ENCODE results near the gene PTPRD.
"Not testable (repeated sequence)": the region's sequence is repeated elsewhere in the genome, so short reads cannot be mapped to it uniquely, and the experiment has no call there.

The PTPRD gene

DNA sequence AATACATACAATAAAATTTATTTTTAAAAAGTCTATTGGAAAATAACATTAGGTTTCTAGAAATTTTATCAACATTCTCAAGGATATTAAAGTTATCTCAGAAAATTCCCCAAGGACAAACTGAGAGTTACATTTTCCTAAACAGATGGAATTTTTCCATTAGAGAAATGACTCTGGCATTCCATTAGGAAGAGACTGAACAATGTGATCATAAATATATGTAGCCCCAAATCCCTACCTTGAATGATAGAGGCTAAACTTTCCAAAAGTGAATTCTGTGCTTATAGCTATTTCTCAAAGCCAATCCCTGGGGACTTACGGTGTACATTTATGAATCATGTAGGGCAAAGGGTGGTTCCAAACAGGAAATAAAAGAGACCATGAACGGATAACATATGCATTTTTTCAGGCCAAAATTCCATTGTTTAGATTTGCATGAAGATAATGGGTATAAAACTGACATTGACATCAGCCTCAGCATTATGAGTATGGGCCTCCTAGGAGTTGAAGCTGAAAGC is 1632.2 kb downstream of the PTPRD start:
- DNase-seq (ENCODE audit: low spot score), result no peak

DNA sequence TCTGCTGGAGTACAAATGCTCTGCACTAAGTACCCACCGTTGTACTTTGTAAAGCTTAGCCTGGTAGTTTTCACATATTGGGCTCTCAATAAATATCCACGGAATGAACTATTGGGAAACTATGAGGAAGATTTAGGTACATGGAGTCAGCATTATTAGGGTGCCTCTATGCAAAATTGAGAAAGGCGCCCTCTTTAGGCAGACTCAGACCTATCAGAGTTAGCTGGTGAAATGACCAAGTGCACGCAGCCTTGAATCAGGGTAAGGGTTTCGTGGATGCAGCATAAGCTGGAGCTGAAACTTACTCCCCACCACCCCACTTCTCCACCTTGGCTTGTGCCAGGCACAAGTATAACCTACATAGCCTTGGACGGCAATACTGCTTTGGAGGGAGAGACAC is 1634.5 kb downstream of the PTPRD start:
- no peak for DNase-seq (ENCODE audit: low spot score)

DNA sequence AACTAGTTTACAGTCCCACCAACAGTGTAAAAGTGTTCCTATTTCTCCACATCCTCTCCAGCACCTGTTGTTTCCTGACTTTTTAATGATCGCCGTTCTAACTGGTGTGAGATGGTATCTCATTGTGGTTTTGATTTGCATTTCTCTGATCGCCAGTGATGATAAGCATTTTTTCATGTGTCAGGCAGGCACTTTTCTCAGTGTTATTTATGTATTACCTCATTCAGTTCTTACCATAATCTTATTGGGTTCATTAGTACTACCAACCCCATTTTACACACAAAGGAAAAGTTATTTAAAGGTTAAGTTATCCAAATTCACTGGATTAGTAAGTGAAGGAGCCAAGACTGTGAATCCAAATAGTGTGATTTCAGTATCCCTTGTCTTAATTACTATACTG is 1644.5 kb downstream of the PTPRD start:
- not testable (repeated sequence) for DNase-seq (ENCODE audit: low spot score)

DNA sequence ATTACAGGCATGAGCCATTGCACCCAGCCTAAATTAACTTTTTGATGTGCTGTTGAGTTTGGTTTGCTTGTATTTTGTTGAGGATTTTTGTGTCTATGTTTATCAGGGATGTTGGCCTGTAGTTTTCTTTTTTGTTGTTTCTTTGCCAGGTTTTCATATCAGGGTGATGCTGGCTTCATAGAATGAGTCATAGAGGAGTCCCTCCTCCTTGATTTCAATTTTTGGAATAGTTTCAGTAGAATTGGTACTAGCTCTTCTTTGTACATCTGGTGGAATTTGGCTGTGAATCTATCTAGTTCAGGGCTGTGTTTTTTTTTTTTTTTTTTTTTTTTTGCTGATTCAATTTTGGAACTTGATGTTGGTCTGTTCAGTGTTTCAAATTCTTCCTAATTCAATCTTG is 1648.9 kb downstream of the PTPRD start:
- DNase-seq (ENCODE audit: low spot score), result no peak

DNA sequence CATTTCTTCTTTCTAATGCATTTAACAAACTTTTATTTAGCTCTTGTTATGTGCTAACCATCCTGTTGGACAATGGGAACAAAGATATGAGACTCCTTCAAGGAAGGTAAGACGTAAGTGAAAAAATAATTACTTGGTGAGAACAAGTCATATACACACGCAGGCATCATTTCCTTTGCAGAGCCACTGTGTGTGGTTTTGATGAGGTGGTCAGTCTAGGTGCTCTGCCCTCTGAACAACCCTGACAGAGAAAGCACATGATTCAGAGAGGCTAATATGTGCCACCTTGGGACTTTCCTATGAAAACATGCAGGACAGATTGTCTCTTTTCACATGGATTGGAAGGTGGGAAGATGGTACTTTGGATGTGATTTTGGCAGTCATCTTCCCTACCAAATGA is 1650.7 kb downstream of the PTPRD start:
- DNase-seq (ENCODE audit: low spot score), result no peak

DNA sequence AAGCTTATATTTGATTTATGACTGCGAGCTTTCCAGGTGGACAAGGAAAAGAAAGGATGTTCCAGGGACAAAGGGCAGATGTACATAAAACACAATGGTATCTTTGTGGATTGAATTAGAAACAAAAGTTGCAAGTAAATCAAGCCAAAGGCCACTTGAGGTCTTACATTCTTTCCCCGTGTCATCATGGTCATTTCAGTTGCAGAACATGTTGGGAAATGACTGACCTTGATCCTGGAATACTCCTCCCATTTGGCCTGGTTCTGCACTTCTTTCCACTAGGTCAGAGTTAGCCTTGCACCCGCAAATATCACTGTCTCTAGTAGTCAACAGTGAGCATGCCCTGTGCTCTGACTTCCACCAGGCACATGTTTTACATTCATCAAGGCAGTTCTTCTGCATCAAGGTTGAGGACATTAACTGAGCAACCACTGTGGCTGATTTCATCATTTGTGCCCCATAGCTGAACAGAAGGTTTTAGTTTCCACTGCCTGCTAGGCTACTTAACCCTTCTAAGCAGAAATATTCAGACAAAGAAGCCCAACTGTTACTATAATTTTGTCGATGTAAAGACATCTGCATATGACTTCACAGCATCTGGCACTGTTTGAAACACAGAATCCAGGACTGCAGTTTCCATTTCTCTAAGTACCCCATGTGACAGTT is 1651.5 kb downstream of the PTPRD start:
- DNase-seq (ENCODE audit: low spot score), result no peak

DNA sequence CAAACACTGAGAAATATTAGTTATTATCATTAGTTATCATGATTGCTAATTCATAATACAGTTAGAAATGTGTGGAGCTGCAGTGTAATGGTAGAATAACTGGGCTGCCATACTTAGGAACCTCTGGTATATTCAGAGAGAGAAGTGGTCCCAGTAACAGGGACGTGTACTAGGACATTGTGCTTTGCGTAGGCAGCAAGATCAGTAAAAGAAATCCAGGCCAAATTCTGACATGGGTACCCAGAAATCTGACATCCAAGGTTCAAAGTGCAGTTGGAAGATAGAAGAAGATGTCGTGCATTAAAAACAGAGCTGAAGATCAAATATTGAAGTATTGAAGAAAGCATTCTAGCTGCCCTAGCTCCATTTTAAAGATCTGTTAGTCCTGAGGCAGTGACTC is 1652.5 kb downstream of the PTPRD start:
- DNase-seq (ENCODE audit: low spot score), result no peak

DNA sequence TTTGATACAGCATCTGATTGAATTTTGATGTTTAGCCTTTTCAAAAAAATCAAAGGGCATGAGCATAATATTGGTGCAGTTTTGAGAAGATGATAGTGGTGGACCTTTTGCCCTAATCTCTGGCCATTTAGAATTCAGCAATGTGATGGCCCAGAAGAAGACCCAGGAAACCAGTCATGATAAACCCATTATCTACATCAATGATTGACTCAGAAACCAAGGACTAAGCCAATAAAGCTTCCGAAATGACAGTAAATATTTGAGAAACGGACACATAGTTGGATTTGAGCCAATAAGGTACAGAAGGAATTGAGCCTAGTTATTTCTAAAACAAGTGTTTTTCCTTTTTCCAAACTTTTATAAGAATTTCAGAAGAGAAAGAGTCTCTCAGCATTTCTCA is 1654.4 kb downstream of the PTPRD start:
- no peak for DNase-seq (ENCODE audit: low spot score)

DNA sequence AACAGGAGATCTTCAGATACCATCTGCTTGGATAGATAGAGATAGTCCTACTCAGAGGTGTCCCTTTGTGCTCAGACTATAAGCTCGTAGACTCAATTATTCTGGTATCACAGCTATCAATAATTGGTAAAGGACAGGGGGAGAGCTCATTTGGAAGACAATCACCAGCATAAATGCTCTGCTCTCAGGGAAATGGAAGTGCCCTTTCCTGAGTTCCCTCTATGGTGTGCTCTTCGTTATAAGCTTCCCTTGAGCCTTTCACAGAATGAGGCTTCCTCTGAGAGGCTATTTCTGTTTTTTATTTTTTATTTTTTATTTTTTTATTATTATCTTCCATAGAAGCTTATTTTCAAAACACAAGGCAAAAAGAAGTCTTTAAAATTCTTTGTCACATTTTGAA is 1657.5 kb downstream of the PTPRD start:
- no peak for DNase-seq (ENCODE audit: low spot score)

DNA sequence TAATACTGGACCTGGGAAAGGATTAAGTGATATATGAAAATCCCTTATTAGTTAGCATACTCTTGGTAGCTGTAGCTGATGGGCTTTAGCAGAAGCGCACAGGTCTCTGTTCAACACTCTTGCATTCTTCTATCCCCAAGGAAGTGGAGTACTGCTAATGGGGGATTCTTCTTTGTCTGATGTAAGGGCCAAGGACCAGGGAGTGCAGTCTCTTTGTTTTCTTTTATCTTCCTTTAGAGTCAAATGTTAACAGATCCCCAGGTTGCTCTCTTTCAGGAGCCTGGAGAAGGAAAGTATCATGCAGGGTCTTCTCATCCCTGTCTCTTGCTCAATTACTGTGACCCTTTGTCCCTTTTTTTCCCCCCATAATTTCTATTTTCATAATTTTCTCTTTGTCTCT is 1666.3 kb downstream of the PTPRD start:
- DNase-seq (ENCODE audit: low spot score), result no peak

DNA sequence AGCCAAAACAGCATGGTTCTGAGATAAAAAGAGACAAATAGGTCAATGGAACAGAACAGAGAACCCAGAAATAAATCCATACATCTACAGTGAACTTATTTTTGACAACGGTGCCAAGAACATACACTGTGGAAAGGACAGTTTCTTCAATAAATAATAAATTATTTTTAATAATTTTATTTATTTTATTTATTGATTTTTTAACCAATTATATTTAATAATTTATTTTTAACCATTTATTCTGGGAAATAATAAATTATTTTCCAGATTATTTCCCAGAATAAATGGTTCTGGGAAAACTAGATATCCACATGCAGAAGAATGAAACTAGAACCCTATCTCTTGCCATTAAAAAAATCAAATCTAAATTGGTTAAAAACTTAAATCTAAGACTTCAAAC is 1669.4 kb downstream of the PTPRD start:
- no peak for DNase-seq (ENCODE audit: low spot score)

DNA sequence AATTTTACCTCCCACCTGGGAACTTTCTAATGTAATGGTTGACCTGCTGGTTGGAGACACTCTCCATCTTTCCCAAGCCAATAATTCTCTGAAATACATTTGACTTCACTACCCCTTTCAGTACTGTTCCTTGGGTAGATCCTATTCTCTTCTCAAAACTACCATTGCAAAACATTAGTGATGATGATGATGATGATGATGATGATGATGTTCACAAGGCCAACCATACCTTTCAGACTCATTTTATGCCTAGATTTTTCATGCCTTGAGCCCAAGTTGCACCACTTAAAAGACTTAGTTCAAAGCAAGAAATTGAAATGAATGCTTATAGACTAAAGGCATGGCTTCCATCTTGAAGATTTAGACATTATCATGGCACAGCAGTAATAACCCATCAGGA is 1672.2 kb downstream of the PTPRD start:
- no peak for DNase-seq (ENCODE audit: low spot score)

DNA sequence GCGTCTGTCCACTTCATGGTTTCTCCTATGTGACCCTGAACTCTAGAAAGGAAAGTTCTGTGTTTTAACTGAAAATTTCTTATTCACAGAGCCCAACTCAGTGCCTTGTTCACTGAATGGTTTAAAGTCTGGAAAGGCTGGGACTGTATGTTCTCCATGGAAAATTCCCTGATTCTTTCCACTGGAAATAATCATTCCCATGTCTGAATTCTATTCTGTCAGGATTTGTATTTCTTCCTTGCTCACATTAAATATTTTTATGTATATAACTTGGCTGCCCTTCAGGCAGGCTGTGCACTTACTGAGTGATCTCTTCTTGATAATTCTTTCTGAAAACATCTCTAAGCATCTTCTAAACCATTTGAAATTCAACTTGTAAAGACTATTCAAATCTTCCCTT is 1686.3 kb downstream of the PTPRD start:
- no peak for DNase-seq (ENCODE audit: low spot score)

DNA sequence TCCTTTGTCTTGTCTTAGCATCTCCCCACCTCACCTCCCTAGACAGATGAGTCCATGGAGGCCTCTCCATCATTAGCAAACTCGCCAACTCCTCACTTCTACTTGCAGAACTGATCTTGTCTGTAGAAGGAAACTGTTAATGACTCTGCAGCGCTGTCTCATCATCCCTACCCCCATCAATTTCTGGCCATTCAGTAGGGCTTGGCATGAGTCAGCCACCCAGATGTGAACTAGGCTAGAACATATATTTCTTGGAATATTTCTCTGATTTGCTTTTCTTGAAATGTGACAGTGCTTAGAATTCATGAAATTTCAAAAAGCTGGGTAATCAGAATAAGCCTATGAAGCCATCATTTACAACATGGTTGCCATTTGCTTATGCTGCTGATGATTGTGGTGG is 1688.2 kb downstream of the PTPRD start:
- no peak for DNase-seq (ENCODE audit: low spot score)

DNA sequence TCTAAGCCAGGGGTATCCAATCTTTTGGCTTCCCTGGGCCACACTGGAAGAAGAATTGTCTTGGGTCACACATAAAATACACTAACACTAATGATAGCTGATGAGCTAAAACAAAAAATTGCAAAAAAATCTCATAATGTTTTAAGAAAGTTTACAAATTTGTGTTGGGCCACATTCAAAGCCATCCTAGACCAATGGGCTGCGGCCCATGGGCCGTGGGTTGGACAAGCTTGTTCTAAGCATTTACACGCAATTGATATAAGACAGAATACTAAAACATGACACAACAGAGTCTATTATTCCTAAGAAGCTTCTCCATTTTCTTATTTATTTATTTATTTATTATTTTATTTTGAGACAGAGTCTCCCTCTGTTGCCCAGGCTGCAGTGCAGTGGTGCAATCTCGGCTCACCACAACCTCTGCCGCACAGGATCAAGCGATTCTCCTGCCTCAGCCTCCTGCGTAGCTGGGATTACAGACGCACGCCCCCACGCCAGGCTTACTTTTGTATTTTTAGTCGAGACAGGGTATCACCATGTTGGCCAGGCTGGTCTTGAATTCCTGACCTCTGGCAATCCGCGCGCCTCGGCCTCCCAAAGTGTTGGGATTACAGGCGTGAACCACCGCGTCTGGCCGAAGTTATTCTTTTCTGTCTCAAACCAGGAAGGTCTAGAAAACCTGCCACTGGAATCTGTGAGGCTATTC is 1692.2 kb downstream of the PTPRD start:
- DNase-seq (ENCODE audit: low spot score), result not testable (repeated sequence)

DNA sequence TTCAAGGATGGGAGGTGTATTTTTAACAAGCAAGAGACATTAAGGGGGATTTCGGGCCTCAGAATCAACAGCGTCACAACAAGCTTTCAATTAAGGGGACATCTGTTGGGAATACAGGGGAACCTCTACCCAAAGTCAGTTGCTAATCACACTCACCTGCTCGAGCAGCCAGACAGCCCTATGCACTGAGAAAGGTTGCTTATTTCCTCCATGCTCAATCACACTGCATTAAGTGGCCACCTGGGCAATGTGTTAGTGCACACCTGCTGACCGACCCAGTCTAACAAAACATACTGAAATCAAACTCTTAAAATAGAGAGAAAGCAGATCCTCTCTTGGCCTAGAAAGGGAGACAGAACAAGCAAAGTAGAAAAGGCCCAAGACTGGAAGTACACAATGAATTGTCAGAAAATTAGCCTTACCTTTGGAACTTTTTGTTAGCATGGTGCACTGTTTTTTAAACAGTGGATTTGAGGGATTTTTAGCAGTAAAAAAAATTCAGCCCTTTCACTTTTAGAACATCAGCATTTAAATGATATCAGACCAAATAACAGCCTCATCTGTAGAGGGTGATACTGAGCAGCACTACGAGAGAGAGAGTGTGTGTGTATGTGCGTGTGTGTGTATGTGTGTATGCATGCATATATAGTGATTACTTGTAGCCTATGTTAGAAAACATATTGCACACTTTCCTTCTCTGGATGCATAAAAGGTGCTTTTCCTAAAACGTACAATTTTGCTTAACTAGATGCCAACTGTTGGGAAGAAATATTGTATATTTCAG is 1694.7 kb downstream of the PTPRD start:
- no peak for DNase-seq (ENCODE audit: low spot score)

DNA sequence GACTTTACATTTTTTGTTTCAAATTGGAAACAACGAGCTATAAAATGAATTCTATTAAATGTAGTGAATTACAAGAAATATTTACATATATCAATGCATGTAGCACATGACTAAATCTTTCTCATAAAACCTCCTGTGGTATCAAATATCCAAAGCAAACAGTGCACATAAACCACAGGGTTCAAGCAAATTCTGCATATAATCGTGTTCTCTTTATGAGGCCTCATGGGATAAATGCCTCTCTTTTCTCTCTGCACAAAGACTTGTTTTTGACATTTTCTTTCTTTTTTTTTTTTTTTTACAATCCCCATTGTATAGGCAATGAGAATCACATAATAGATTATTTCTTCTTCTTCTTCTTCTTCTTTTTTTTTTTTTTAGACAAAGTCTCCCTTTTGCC is 1696.0 kb downstream of the PTPRD start:
- no peak for DNase-seq (ENCODE audit: low spot score)

DNA sequence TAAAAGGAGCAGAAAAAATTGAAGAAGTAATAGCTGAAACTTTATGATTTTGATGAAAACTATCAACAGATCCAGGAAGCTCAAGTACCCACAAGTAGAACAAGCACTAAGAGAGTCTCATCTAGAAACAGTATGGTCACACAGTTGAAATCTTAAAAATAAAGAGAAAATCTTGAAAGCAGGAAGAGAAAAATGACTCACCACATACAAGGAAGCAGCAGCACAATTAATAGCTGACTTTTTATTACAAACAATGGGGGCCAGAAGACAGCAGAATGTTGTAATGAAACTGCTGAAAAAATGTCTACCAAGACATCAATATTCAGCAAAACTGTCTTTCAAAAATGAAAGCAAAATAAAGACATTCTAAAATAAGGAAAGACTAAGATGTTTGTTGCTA is 1704.9 kb downstream of the PTPRD start:
- no peak for DNase-seq (ENCODE audit: low spot score)

DNA sequence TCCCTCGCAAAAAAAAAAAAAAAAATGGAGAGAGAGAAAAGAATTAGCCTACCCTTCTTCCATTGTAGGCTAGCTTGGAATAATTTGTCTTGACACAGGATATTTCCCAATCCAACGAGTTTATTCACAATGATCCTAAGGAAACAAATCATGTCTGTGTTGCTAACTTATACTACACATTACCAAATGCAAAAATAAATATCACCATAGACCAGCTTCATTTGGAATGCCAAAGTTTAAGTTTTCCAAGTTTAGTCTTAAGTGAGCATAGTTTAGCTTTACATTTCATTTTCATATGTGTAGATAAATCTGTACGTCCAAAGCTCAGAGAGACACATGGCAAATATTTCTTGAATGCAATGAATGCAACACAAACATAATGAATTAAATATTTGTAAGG is 1707.1 kb downstream of the PTPRD start:
- no peak for DNase-seq (ENCODE audit: low spot score)

DNA sequence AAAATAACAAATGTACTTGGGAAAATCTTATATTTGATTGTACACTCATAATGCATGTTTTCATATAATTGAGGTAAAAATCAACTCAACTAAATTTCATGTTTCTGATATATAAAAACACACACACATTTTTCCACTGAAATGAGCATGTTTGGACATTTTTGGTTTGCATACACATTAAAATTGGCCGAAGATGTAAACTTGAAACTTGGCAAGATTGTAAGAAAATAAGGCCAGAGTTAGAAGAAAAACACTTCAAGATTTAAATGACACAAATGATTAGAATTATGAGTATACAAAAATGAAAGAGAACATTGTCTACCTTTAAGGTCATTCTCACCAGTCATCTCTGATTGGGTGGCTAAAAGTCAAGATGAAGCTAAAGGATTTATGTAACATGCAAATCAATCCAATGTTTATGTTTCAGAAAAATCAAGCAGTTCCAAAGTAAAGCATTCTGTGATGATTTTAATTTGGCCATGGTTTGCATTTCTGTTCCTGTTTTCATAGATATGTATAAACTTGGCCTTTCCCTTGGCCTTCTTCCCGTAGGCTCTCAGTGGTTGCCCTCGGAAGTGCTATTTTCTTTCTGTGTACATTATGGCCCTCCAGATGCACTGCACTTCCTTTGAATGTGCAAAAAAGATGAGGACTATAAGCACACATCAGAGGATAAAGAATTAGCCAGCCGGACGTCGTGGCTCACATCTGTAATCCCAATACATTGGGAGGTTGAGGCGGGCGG is 1707.9 kb downstream of the PTPRD start:
- DNase-seq (ENCODE audit: low spot score), result no peak

DNA sequence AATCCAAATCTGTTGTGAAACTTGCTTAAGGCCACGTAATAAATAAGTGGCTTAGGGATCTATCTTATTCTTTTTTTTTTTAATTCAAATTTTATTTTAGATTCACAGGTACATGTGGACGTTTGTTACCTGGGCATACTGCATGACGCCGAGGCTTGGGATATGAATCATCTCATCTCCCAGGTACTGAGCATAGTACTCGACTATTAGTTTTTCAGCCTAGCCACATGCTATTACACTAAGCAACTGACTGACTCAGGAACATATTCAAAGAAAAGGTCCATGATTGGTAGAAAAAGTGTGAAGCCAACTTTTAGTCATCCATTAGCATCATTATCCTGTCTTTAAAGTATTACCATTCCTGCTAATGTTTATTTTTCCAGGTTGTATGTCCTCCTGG is 1709.7 kb downstream of the PTPRD start:
- no peak for DNase-seq (ENCODE audit: low spot score)

DNA sequence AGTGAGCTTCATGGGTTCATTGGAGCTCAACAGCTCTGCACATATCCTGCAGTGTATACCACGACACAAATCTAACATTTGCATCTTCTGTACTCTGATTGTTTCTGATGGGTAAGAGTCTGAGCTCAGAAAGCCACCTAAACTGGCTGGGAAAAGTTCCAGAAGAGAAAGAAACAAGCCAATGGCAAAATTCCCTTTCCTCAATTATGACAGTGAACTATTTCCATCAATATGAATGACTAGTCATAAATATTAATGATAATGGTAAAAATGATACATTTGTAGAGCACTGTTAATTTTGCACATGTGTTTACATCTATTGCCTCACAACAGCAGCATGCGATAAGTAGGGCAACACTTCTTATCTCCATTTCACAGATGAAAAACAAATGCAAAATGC is 1711.7 kb downstream of the PTPRD start:
- DNase-seq (ENCODE audit: low spot score), result no peak
